IPS DF 19.7 (cell line): ENCODE data around the gene DTX3.

Experiments
- DNase-seq: peaks from one replicate; pipeline ENCODE4 v3.0.0-alpha.2; 2013; ENCODE audit warnings: low read depth, low spot score

Gene DTX3

DNA sequence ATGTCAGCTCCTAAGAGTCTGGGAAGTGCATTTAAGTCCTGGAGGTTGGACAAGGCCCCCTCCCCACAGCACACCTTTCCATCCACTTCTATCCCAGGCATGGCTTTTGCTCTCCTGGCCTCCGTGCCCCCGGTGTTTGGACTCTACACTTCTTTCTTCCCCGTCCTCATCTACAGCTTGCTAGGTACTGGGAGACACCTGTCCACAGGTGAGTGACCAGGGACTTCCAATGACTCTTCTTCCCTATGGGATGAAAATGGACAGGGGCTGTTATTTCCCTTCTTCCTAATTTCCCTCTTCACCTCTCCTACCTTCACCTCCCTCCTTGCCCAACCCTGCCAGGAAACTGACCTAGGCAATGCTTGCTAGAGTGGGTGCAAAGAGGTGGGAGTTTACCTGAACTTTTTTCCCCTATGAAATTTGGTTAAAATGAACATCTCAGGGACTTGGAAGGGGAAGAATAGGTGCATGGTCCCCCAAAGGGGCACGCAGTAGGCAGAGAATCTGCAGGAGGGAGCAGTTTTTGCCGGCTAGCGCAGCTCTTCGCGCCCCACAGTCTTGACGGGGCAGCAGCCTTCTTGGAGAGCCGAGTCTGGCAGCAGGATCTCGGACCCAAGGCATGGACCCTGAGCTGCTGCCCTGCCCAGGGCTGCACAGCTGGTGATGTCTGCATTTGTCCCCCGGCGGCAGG is 15.8 kb downstream of the DTX3 start:
- no peak for DNase-seq

DNA sequence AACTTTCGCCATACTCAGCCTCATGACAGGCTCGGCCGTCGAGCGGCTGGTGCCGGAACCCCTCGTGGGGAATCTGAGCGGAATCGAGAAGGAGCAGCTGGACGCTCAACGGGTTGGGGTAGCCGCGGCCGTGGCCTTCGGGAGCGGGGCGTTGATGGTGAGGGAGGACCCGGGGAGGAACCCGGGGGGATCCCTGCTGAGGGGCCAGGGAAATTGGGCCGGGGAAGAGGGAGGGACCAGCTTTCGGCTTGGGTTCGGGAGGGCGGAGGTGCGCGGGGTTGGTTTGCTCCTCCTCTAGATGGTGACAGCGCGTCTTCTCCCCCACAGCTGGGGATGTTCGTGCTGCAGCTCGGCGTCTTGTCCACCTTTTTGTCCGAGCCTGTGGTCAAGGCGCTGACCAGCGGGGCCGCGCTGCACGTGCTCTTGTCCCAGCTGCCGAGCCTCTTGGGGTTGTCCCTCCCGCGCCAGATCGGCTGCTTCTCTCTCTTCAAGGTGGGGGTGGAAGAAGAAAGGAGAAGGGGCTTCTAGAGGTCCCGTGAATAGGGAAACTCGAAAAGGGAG is 16.4 kb downstream of the DTX3 start:
- DNase-seq = no peak

DNA sequence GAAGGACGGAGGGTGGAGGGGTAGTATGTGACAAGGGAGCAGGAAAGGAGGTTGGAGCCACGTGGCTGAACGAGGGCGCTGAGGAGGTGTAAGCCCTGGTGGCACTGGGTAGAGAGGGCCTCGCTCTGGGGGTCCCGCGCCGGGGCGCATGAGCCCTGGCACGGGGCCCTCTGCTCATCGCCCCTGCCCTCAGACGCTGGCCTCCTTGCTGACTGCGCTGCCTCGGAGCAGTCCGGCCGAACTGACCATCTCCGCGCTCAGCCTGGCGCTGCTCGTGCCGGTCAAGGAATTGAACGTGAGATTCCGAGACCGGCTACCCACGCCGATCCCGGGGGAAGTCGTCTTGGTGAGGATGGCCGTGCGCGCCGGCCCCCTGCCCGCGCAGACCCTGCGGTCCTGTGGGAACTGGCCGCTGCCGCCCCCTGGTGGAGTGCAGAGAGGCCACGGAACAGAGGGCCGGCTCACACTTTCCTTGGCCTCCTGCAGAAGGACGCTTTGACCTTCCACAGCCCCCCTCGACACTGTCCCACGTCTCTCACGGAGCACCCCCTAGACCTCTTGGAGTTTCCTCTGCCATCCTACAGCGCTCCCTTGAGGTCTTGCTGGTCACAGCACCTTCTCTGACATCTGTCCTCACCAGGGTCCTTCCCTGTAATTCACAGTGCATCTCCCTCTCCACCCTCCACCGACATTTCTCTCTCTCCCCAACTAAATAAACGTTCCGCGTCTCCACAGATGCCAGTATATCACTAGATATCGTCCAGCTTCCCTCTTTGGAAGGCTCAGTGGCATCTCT is 17.1 kb downstream of the DTX3 start:
- no peak for DNase-seq

DNA sequence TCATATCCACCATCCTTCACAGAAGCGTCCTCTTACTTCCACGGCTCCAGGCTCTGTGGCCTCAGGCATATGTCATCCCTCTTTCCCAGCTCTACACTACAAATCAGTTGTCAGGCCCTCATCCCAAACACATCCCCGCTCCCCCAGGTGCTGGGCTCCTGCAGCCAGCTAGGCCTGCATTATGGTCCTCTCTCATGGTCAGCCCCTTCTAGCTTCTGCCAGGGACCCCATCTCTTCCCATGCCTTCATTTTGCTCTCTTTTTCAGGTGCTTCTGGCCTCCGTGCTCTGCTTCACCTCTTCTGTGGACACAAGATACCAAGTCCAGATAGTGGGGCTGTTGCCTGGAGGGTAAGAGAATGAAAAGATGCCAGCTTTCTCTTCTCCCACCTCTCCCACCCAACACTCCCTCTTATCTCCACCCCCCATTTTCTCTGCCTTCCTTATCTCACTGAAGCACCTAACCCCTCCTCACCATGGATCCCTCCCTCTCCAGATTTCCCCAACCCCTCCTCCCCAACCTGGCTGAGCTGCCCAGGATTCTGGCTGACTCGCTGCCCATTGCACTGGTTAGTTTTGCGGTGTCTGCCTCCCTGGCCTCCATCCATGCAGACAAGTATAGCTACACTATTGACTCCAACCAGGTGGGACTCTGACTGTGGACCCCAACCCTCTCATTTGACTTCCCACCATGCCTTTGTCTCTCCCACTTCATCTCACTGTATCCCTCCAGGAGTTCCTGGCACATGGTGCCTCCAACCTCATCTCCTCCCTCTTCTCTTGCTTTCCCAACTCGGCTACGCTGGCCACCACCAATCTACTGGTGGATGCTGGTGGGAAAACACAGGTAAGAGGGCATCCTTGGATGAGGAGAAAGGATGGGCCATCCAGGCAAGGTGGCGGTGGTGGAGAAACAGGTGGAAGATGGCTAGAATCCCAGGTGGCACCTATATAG is 17.9 kb downstream of the DTX3 start:
- no peak for DNase-seq

DNA sequence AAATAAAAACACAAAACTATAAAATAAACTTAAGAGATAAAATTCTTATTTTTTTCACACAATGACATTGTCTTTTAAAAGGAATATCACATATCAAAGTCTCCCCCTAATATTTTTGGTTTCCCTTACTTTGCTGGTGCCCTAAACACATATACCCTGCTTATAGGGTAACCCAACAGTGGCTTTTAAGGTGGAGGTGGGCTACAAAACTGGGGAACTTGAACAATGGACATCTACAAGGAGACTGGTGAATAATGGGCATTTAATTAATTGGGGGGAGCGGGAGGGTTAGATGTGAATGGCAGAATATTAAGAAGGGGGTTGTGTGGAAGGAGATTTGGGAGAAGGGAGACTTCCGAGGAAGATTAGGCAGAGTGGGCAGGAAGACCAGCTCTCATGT is 18.8 kb downstream of the DTX3 start:
- DNase-seq = no peak

DNA sequence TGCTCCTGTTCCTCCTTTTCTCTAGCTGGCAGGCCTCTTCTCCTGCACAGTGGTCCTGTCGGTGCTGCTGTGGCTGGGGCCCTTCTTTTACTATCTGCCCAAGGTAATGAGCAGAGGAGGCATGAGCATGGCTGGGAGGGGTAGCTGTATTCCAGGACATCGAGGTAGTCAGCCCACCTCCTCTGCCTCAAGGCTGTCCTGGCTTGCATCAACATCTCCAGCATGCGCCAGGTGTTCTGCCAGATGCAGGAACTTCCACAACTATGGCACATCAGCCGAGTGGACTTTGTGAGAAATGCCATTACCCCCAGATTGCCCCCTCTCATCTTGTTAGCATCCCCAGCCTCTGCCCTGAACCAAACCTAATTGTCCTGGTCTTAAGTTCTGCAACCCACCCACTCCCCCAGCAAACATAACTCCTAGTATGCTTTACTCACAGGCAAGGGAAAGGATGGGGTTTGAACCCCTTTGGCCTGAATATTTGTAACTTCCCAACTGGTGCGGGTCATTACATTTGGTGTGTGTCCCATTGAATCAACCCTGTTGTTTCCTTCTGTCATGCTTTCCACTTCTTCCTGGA is 19.3 kb downstream of the DTX3 start:
- DNase-seq = no peak

DNA sequence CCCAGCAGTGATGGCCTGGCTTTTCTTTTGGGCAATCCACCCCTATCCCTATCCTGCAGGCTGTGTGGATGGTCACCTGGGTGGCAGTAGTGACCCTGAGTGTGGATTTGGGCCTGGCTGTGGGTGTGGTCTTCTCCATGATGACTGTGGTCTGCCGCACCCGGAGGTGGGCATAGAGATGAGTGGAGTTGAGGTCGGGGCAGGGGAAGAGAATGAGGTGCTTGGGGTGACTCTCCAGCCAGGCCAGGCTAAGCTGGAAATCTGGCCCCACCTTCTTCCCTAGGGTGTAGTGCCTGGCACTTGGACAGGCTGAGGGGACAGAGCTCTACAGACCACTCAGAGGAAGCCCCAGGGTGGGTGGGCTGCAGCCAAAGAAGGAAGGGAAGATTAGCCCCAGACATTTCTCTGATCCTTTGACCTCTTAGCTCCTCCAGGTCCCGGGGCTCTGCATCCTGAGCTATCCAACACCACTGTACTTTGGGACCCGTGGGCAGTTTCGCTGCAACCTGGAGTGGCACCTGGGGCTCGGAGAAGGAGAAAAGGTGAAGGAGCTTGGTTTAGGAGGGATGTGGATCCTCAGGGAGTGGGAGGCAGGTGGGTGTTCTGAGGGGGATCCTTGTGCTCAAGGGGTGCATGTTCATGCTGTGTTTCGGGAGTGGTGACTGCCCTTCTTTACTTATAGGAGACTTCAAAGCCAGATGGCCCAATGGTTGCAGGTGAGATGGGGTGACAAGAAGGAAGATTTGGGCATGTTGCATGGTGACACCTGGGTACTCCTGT is 20.0 kb downstream of the DTX3 start:
- no peak for DNase-seq

DNA sequence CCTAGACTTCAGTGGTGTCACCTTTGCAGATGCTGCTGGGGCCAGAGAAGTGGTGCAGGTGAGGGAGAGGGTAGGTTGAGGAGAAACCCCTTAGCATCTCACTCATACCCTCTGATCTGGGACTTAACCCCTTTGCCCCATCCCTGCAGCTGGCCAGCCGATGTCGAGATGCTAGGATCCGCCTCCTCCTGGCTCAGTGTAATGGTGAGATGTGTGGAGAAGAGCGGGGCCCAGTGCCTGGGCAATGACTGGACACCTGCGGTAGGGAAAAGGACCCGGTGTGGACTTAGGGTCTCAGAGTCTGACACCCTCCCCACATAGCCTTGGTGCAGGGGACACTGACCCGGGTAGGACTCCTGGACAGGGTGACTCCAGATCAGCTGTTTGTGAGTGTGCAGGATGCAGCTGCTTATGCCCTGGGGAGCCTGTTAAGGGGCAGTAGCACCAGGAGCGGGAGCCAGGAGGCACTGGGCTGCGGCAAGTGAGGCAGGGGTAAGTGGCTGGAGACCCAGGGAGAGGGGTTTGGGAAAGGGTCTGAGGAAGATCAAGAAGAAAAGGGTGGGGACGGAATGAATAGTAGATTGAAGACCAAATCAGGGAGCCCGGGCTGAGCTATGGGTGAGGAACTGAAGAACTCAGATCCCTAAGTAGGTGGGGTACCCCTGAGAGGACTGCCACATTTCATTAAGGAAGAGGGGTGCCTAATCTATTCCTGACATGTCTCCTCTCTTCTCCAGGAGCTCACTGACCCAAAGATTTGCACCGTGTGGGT is 20.8 kb downstream of the DTX3 start:
- no peak for DNase-seq

DNA sequence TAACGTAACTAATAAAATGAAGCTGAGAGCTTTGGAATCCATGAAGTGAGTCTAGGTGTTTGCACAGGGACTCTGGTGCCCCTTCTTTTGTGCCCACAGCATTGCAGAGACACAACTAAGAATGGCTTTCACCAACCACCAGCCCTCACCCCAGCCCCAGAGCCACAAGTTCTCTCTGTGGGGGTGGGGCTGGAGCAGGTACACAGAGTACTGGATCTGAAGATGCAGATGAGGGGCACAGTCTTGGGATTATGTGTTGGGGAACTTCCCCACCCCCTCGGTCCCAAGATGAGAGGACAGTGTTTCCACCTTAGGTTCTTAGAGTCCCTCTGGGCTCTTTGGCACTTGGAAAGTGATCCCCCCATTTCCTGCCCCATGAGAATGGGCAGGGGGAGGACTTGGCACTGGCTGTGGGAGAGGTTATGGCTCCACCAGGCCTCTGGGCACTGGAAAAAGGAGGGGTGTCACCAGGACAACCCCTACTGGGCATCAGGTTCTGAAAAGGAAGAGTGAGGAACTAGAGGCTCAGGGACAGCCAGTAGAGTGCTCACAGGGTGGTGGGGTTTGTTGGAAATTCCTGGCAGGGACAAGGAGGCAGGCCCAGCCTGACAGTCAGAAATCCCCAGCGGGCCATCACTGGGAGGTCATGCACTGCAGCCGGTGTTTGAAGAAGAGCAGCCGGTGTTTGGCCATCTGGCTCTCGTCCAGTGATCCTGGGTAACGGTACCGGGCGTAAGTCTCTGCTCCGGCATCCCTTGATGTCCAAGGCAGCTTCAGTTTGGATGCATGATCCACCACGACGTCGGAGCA is 21.7 kb downstream of the DTX3 start:
- DNase-seq = no peak

DNA sequence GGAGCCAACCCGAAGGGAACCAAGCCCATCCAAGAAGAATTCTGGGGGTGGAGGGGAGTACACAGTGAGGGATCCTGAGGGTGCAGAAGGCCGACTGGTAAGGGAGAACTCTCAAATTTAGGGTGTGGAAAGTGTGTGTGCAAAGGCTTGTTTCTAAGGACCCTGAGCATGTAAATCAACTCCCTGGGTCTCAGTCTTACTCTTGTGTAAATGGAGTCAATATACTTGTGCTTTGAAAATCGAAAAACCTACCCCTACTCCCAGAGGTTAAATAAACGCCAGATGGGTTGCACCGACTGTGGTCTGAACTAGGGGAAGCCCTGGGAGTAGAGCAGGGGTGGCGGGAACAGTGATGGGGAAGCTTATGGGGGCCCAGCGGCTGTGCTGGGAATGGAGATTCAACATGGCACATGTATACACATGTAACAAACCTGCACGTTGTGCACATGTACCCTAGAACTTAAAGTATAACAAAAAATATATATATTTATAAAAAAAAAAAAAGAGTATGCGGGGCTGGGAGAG is 22.4 kb downstream of the DTX3 start:
- no peak for DNase-seq

DNA sequence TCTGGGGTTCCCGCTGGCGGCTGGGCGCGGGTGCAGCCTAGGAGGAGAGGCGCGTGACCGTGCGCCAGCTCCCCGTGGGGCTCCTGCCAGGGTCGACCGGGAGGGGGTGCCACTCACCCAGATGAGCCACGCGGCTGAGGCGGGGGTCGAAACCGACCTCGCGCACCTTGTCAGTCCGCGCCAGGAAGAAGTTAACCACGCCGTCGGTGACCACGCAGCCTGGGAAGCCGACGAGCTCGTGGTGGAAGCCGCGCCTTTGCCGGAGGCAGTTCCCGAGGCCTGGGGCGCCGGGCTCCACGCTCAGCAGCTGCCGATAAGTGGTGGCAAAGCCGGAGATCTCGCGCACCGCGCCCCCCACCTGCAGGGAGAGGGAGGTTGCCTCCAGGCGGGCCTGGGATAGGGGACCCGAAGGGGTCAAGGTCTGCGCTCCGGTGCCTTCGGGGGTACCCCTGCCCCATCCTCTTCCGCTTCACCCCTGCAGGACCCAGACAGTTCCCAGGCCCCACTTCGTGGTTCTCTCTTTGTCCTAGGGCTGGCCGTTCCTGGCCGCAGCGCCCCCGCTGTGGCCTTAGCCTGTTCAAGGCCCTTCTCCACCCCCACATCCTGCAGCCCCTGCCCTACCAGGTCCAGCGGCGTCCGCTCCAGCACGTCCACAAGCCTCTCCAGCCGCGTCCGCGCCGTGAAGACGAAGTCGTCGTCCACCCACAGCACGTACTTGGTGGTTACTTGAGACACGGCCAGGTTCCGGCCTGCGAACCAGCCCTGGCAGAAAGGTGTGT is 23.1 kb downstream of the DTX3 start:
- no peak for DNase-seq

DNA sequence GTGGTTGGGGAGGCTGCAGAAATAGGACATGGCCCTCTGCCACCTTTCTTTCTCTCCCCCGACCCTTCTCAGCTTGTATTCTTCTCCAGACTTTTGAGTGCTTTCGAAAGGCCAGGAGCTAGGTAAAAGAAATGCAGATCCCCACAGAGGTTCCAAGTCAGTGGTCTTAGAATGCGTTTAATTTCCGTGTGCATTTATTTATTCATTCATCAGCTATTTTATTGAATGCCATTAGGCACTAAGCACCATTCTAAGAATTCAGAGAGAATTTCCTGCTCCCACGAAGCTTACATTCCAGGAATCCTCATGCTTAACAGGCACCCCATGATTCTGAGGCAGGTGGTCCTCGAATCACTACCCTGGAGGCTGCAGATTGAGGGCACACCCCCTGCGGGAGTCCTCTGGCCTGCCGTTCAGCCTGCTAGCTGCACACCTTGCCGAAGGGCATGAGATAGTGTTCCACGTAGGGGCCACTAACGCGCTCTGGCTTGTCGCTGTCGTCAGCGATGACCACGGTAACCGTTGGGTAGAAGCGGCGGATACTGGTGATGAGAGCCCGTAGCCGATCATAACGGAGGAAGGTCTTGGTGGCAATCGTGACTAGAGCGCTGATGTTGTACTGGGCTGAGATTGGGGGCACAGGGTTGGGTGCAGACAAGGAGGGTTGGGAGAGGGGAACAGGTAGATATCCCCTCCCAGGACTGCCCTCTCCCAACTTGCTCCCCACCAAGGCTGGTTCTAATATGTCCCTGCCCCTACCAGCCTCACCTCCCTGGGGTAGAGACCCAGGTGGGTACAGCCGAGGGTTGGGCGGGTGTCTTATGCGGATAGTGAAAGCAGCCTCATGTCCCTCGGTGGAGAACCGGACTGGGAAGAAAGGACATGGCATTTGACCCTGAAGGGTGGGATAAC is 23.9 kb downstream of the DTX3 start:
- DNase-seq = no peak

DNA sequence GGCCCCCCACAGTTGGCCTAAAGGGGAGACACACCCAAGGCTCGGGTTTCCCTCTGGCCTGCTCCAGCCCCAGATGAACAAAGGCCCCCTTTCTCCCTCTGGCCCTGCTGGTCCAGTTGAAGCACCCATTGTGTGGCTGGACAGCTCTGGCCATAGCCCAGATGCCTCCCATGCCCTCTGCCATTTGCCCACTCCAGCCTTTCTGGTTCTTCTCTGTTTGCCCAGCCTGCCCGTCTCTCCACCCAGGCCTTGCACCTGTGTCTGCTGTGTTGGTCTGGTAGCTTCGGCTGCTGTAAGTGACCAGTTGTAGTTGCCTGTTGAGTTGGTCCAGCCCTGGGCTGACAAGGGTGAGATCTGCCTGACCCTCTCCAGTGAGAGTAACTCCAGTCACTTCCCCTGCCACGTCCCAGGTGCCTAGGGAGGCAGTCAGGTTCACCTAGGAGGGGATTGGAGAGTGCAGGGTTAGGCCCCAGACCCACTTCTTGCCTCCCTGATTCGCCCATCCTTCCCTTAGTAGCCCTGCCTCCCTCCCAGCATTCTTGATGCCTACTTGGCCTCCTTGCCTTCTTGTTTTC is 25.4 kb downstream of the DTX3 start:
- no peak for DNase-seq

DNA sequence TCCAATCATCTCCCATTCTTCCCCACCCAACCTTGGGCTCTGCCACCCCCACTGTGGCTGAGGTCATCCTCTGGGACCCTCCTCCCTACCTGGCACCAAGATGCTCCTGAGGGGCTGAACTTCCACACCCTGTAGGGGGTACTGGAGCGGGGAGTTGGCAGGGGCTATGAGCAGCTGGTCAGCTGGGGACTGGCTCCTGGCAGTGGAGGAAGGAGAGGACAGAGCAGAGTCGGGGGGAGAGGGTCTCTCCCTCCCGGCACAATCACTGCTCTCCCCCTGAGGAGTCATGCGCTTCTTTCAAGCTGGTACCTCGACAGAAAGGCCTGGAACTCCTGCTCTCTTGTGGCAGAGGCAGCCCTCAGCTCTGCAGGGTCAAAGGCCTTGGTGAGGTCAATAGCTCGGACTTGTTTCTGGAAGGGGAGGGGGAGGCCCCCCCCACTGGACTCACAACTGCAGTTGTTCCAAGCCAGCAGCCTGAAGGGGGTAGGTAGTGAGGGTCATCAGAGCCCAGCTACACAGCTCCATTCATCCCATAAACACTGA is 26.3 kb downstream of the DTX3 start:
- no peak for DNase-seq

DNA sequence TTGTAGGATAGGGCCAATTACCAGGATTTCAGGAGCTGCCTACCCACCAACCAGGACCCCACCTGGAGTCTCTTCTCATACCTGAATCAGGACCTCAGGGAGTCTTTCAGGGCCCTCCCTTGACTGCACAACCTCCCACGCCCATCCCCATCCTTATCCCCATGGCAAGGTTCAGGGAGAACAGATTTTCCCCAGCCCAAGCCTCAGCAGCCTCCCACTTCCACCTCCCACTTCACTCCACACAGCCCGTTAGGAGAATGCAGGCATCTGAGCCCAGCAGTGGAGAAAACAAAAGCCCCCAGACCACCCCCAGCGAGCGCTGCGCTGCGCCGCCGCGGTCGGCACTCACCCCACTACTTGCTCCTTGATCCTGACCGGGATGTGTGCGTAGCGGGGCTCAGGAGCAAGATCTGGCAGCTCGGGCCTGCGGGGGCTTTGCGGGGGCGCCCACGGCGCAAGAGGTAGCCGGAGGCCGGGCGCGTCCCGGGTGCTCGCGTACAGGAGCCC is 27.0 kb downstream of the DTX3 start:
- DNase-seq = no peak
